Astrocyte of the spinal cord (primary cell): ENCODE results near the gene TMEM212.
A peak's percentile ranks its signal among the peaks of the same experiment; 100 is the strongest.
"Not testable (repeated sequence)": the region's sequence is repeated elsewhere in the genome, so short reads cannot be mapped to it uniquely, and the experiment has no call there.

Source experiments
- DNase-seq: peaks from one replicate; pipeline ENCODE4 v3.0.0; 2011; ENCODE audit warnings: low read depth, low spot score
- H3K4me3 ChIP-seq: 2 replicates; pipeline ENCODE4 v1.5.1; 2011; ENCODE audit warnings: low read depth, mild to moderate bottlenecking, low read length, moderate library complexity
- CTCF ChIP-seq: IDR thresholded peaks from 2 replicates; pipeline ENCODE4 v1.5.1; 2012; ENCODE audit warnings: low read depth, mild to moderate bottlenecking, low read length, inconsistent platforms
- in situ Hi-C: cut with HindIII; loops from 2 replicates; pipeline ENCODE4 v1.10.0; 2017; ENCODE audit warnings: low sequenced_read_pairs

Gene TMEM212

GRCh38 chr3:171812811-171813210 lies 30.3 kb upstream of the TMEM212 start:
- in situ Hi-C loops: no loop called here
- TF ChIP-seq CTCF: no peak
- DNase-seq: no peak
- no peak overlapping the region for H3K4me3 ChIP-seq

GRCh38 chr3:171813278-171813896 lies 29.8 kb upstream of the TMEM212 start:
- DNase-seq: no peak
- TF ChIP-seq CTCF: no peak
- in situ Hi-C loops: no loop called here
- H3K4me3 ChIP-seq: no peak overlapping the region

- no peak for DNase-seq
- in situ Hi-C loops: no loop called here
- no peak for TF ChIP-seq CTCF
- H3K4me3 ChIP-seq: no peak overlapping the region
Measured at GRCh38 chr3:171813897-171814460, 29.2 kb upstream of the TMEM212 start.

GRCh38 chr3:171814662-171815061 lies 28.5 kb upstream of the TMEM212 start:
- H3K4me3 ChIP-seq, DNase-seq, in situ Hi-C loops: not testable (repeated sequence)

GRCh38 chr3:171815973-171816595 lies 27.1 kb upstream of the TMEM212 start:
- H3K4me3 ChIP-seq: no peak overlapping the region
- peak; percentile 39 for DNase-seq
- no peak for TF ChIP-seq CTCF
- in situ Hi-C loops: no loop called here

GRCh38 chr3:171817074-171817800 lies 25.9 kb upstream of the TMEM212 start:
- DNase-seq: no peak
- in situ Hi-C loops: no loop called here

More at GRCh38 chr3:171817074-171817800, 25.9 kb upstream of the TMEM212 start:
- no peak overlapping the region for H3K4me3 ChIP-seq
- TF ChIP-seq CTCF: no peak
